Spleen (tissue), 11 donors: ENCODE measurements around the gene MMD. TPM values are rescaled to one million over a fixed set of nuclear protein-coding genes. Genes with fewer than 3 reads are reported as not detected.

Source experiments
- DNase-seq: peaks from one replicate; pipeline ENCODE4 v3.0.0-alpha.2; 2020
- H3K27ac ChIP-seq, 8 donors: fragments of 200-600 bp; sonication (generic) in 7 of 8; 1 replicate in 4 of 8; 2 replicates in 4 of 8; pipeline versions ENCODE4 v1.5.0 to v1.8.0; 2016 to 2021; ENCODE audit warnings: inconsistent platforms in 4 of 8, mild to moderate bottlenecking in 4 of 8, moderate library complexity in 1 of 8
- H3K27me3 ChIP-seq, 7 donors: fragments of 200-600 bp; sonication (generic) in 6 of 7; replicated peaks in 1 of 7; 1 replicate in 4 of 7; 2 replicates in 3 of 7; pipeline versions ENCODE4 v1.5.0 to v1.8.0; 2016 to 2021; ENCODE audit warnings: inconsistent platforms in 3 of 7, mild to moderate bottlenecking in 1 of 7
- H3K36me3 ChIP-seq, 6 donors: fragments of 200-600 bp; sonication (generic) in 5 of 6; 1 replicate in 4 of 6; 2 replicates in 2 of 6; pipeline versions ENCODE4 v1.5.0 to v1.8.0; 2016 to 2021; ENCODE audit warnings: inconsistent platforms in 2 of 6
- H3K4me1 ChIP-seq, 6 donors: fragments of 200-600 bp; sonication (generic) in 5 of 6; 1 replicate in 3 of 6; 2 replicates in 3 of 6; pipeline versions ENCODE4 v1.5.0 to v1.8.0; 2016 to 2021; ENCODE audit warnings: inconsistent platforms in 3 of 6
- H3K4me3 ChIP-seq, 8 donors: fragments of 200-600 bp; sonication (generic) in 7 of 8; 1 replicate in 4 of 8; 2 replicates in 4 of 8; pipeline versions ENCODE4 v1.5.0 to v1.8.0; 2016 to 2021; ENCODE audit warnings: inconsistent platforms in 4 of 8, mild to moderate bottlenecking in 4 of 8, moderate library complexity in 2 of 8
- H3K9me3 ChIP-seq, 8 donors: fragments of 200-600 bp; sonication (generic) in 7 of 8; 1 replicate in 4 of 8; 2 replicates in 4 of 8; pipeline versions ENCODE4 v1.5.0 to v1.8.0; 2016 to 2021; ENCODE audit warnings: inconsistent platforms in 4 of 8
- POLR2A ChIP-seq, 3 donors: fragments of 450-650 bp; IDR thresholded peaks; one replicate each; pipeline ENCODE4 v1.5.1; 2017; ENCODE audit warnings: antibody characterized with exemption in 3 of 3, mild to moderate bottlenecking in 1 of 3
- POLR2AphosphoS5 ChIP-seq, 3 donors: sonication (generic); formaldehyde crosslinking; IDR thresholded peaks; one replicate each; pipeline ENCODE4 v1.5.1; 2017; ENCODE audit warnings: antibody characterized with exemption in 3 of 3
- WGBS, 5 donors: extraction: QIAGEN DNeasy Blood & Tissue Kit in 3 of 5; methylation state at CpG; one replicate each; pipeline versions ENCODE4 v1.1.5 to v1.1.7; 2013 to 2018; 5-methylcytosine and 5-hydroxymethylcytosine counted together
- intact Hi-C: fragments of 100-400 bp; cut with DNase I; formaldehyde crosslinking; loops from one replicate; pipeline ENCODE4 v1.15.0; 2023; ENCODE audit warnings: low total_unique reads
- polyA plus RNA-seq, 3 donors: library from polyadenylated mRNA; stranded (reverse); fragments of 200-250 nt; gene quantifications; one replicate each; pipeline ENCODE4 v1.2.1, GENCODE V29; 2013
- total RNA-seq, 7 donors: library from RNA; depleted of rRNA in 3 of 7; stranded (reverse); fragments of >200 nt in 3 of 7; fragmentation: NEBNext Ultra II Directional in 4 of 7; extraction: Animal tissue kit (Norgen Biotek cat#: 25700) in 4 of 7; gene quantifications; one replicate each; pipeline versions ENCODE4 v1.1.0 to v1.2.1, GENCODE V29; 2016 to 2021
- TF ChIP-seq, protein P1 (sequence below), 11 experiments: fragments of 200-600 bp in 7 of 11; fragments of 450-650 bp in 4 of 11; sonication (generic) in 4 of 11; IDR thresholded peaks in 8 of 11; conservative IDR thresholded peaks in 3 of 11; 1 replicate in 7 of 11; 2 replicates in 4 of 11; pipeline versions ENCODE4 v1.4.0 to v1.8.0; 2016 to 2021; ENCODE audit warnings: antibody characterized with exemption in 11 of 11, inconsistent platforms in 4 of 11, mild to moderate bottlenecking in 1 of 11
- donor health status: healthy with polysubstance abuse.
- donor health status: DM: no; HTN: no; CAD: no; lungs with moderate emphysema.
- donor health status: DM: no; HTN: no; CAD: no.
- donor health status: Bipolar disorder and iron deficiency.
- donor health status: healthy.
- donor health status: DM: no; HTN: no; CAD: no.
- donor health status: DM: yes; HTN: yes; CAD: no.

The MMD gene
- total and polyA plus RNA-seq, 10 donors = 18.6 to 47.9 (median 37.4) TPM

DNA sequence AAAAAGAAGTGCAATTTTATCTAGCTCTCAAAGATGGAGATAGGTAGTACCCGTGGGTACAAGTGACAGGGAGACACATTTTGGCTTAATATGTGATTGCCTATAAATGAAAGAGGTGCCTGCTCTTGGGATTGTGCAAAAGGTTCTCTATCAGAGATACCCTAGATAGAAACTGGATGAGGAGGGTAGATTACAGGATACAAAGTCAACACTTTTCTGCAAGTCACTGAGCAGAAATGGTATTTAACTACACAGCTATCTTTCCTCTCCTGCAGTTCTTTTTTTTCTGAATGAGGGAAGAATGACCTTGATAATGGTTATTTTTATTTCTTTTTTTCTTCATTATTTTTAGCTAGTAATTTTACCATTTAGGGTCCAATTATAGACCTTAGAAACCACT is 67.6 kb downstream of the MMD start:
- no peak overlapping the region for H3K27ac ChIP-seq
- H3K4me3 ChIP-seq = no peak overlapping the region
- no peaks in the 10 kb centered on the region for H3K9me3 ChIP-seq
- TF ChIP-seq POLR2AphosphoS5 (IDR thresholded peaks at IDR 0.05) (no peak), POLR2A (IDR thresholded peaks at IDR 0.05) (no peak)
- TF ChIP-seq, protein P1, sequence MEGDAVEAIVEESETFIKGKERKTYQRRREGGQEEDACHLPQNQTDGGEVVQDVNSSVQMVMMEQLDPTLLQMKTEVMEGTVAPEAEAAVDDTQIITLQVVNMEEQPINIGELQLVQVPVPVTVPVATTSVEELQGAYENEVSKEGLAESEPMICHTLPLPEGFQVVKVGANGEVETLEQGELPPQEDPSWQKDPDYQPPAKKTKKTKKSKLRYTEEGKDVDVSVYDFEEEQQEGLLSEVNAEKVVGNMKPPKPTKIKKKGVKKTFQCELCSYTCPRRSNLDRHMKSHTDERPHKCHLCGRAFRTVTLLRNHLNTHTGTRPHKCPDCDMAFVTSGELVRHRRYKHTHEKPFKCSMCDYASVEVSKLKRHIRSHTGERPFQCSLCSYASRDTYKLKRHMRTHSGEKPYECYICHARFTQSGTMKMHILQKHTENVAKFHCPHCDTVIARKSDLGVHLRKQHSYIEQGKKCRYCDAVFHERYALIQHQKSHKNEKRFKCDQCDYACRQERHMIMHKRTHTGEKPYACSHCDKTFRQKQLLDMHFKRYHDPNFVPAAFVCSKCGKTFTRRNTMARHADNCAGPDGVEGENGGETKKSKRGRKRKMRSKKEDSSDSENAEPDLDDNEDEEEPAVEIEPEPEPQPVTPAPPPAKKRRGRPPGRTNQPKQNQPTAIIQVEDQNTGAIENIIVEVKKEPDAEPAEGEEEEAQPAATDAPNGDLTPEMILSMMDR (IDR thresholded peaks at IDR 0.05 in 8 of 11, conservative IDR thresholded peaks at IDR 0.05 in 3 of 11) = no peak
- H3K4me1 ChIP-seq = peaks cover 0 to 3% (median under 1%) of the 10 kb centered on the region in 6 donors
- 72 to 88% (median 82%) methylated on average over 1 of the region's 1 CpG for whole genome bisulfite sequencing, 5 donors
- intact Hi-C loops = no loop called here
- DNase-seq = no peak
- no peaks in the 10 kb centered on the region for H3K27me3 ChIP-seq
- H3K36me3 ChIP-seq = no peaks in the 10 kb centered on the region

DNA sequence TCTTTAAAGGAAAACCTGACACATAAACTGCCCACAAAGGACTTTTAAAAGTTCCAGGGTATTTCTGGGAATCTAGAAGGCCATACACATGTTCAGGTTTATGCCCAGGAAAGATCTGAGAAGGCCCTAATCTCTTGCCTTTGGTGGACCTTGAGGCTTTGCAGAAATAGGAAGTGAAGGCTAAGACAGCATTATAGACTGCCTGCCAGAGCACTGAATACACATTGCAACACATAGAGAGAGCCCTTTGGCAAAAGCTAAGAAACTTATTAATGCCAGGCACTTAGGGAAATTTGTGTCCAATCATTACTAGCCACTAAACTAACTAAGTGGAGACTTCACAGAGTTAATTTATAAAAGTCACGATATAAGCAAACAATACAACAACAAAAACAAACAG is 70.4 kb downstream of the MMD start:
- no peaks in the 10 kb centered on the region for H3K27me3 ChIP-seq
- no peak overlapping the region for H3K27ac ChIP-seq
- WGBS, 5 donors = 87 to 100% (median 97%) methylated on average over 1 of the region's 1 CpG
- TF ChIP-seq POLR2A (IDR thresholded peaks at IDR 0.05) = no peak
- no peak for TF ChIP-seq POLR2AphosphoS5 (IDR thresholded peaks at IDR 0.05)
- TF ChIP-seq, protein P1 (IDR thresholded peaks at IDR 0.05 in 8 of 11, conservative IDR thresholded peaks at IDR 0.05 in 3 of 11) = no peak
- intact Hi-C loops = no loop called here
- H3K36me3 ChIP-seq = no peaks in the 10 kb centered on the region
- H3K4me1 ChIP-seq = peaks cover 0 to 8% (median 0%) of the 10 kb centered on the region in 6 donors
- DNase-seq = no peak
- peaks cover 0 to 6% (median 0%) of the 10 kb centered on the region in 8 donors for H3K9me3 ChIP-seq
- no peak overlapping the region for H3K4me3 ChIP-seq

DNA sequence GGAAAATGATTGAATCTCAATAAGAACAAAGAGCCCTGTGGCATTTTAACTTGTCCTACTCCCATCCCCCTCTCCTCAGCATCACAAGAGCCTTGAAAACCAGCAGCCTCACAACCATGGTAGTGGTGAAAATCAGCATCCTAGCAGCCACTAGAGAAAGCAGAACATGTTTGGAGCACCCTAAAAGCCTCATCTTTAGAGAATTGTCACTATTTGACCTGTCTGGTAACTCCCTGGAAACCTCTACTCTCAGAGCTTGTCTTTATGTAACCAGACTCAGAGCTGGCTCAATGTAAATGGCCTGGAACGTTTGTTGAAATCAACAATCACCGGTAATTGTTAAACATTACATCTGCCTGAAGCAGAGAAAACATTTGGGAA is 70.8 kb downstream of the MMD start:
- WGBS, 5 donors = 70 to 76% (median 74%) methylated on average over 2 of the region's 2 CpGs
- DNase-seq = no peak
- Histone ChIP-seq H3K4me3 (no peak overlapping the region), H3K4me1 (peaks cover 0 to 8% (median 0%) of the 10 kb centered on the region in 6 donors), H3K27me3 (no peaks in the 10 kb centered on the region), H3K9me3 (peaks cover 0 to 6% (median 0%) of the 10 kb centered on the region in 8 donors), H3K36me3 (no peaks in the 10 kb centered on the region), H3K27ac (no peak overlapping the region)
- intact Hi-C loops = no loop called here
- TF ChIP-seq, protein P1 (IDR thresholded peaks at IDR 0.05 in 8 of 11, conservative IDR thresholded peaks at IDR 0.05 in 3 of 11) = no peak
- TF ChIP-seq POLR2A (IDR thresholded peaks at IDR 0.05) (no peak), POLR2AphosphoS5 (IDR thresholded peaks at IDR 0.05) (no peak)

DNA sequence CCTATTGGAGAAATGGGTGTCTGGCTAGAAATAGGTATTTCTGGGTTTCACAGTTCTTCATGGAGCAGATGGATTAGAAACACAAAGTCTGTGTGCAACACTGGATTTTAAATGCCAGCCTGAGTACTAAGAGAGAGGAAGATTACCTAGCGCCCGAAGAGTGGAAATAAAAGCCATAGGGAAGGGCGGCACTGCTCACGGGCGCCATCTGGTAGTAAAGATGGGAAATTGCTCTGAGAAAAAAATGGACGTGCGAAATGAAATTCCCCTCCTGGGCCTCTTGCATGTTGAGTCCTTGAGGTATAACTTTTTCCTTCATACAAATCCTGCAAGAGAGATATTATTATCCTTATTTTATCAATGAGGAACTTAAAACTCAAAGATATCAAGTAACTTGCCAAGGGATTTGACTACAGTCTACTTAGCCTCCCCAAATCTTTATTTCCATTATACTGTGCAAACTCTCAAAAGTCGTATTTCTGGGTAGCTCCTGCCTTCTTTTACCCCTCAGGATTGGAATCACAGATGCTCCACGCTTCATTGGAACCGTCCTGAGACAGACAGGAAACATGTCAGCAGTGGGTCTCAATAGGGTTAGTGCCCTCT is 72.8 kb downstream of the MMD start:
- Histone ChIP-seq H3K4me1 (peaks cover 0 to 8% (median 0%) of the 10 kb centered on the region in 6 donors), H3K27ac (no peak overlapping the region), H3K4me3 (no peak overlapping the region), H3K9me3 (peaks cover 0 to 6% (median 0%) of the 10 kb centered on the region in 8 donors), H3K27me3 (no peaks in the 10 kb centered on the region), H3K36me3 (no peaks in the 10 kb centered on the region)
- TF ChIP-seq POLR2A (IDR thresholded peaks at IDR 0.05) (no peak), POLR2AphosphoS5 (IDR thresholded peaks at IDR 0.05) (no peak)
- TF ChIP-seq, protein P1 (IDR thresholded peaks at IDR 0.05 in 8 of 11, conservative IDR thresholded peaks at IDR 0.05 in 3 of 11) = peak; percentile 31 to 81 (median 69)
- intact Hi-C loops = loop anchor here (5.0 kb wide), 1 partner anchor 357 kb away; no protein-coding TSS in a partner anchor
- WGBS, 5 donors = 13 to 18% (median 14%) methylated on average over 10 of the region's 10 CpGs
- no peak for DNase-seq
